HG02885 (cell line): ENCODE measurements around the gene RBM4B.
A peak's percentile ranks its signal among the peaks of the same experiment; 100 is the strongest.
"Not testable (repeated sequence)": the region's sequence is repeated elsewhere in the genome, so short reads cannot be mapped to it uniquely, and the experiment has no call there.

Experiments used
- ATAC-seq: cut with Tn5 transposase; IDR thresholded peaks from one replicate; pipeline ENCODE4 v1.9.1; 2021; ENCODE audit warnings: mild to moderate bottlenecking; ENCODE audit not compliant: unreplicated experiment, poor library complexity

Gene RBM4B, protein sequence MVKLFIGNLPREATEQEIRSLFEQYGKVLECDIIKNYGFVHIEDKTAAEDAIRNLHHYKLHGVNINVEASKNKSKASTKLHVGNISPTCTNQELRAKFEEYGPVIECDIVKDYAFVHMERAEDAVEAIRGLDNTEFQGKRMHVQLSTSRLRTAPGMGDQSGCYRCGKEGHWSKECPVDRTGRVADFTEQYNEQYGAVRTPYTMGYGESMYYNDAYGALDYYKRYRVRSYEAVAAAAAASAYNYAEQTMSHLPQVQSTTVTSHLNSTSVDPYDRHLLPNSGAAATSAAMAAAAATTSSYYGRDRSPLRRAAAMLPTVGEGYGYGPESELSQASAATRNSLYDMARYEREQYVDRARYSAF

DNA sequence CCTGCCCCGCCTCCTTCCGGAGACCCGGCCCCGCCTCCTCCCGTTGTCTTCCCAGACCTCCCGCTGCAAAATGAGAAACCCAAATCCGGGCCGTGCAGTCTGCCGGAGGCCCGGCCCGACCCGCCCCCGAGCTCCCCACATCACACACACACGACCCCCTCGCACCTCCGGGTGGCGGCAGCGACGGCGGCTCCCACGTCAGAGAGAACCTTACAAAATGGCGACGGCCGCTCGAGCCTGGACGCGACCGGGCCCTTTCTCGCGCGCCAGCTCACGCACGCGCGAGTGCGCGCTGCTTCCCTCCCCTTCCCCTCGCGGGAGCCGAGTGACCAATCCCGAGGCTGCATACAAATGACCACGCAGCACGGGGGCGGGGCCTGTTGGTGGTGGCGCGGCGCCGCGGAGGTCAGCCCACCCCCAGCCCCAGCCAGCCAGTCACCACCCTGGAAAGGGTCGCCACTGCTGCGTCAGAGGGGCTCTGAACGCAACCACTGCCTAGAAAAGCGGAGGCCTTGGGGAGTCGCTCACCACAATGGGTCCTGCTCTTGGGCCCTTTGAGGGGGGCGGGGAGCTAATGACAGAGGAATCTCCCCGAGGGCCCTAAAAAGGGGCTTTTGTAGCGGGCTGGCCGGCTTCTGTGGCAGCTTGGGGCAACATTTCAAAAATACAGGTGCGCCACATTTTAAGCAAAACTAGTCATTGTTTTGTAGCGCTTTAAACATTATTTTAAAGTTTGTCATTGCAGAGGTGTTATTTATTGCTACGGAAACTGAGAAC, at the start of gene RBM4B:
TSS of gene RBM4B (minus strand) at position 289 of the 777 bp plus-strand sequence. CDS start 808 bp downstream, outside the sequence.
- peak; percentile 92 for ATAC-seq

DNA sequence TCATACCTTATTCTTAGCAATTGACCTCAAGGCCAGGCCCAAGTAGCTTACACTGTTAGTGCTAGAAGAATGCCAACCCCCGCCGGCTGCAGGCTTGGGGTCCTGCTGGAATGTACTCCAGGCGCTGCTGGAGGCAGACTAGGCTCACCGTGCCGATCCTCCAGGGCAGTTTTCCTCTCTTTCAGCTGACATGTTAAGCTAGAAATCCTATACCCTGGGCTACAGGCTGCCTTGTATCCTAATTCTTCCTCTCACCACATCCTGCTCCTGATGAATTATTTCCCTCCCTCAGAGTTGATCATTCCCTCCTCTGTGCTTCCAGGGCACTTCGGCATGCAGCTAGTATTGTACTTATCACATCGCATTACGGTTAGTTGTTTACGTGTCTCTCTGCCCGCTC, 48.0 kb upstream of the RBM4B start:
- no peak for ATAC-seq

DNA sequence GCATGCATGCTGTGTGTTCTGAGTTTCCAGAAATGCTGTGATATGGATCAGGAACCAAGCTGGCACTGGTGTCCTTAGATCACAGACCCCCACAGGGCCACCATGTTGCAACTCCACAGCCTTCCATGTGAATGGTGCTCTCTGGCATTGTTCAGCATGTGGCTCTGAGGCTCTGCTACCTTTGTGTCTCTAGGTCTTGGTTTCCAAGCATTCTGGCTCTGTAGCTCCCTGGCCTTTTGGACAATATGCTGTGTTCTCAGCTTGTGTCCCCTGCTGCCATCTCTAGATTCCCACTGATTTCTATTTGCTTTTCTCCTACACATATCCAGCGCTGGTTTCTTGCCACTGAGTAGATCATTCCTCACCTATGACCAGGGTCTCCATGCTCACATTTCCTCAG, 47.4 kb upstream of the RBM4B start:
- no peak for ATAC-seq

DNA sequence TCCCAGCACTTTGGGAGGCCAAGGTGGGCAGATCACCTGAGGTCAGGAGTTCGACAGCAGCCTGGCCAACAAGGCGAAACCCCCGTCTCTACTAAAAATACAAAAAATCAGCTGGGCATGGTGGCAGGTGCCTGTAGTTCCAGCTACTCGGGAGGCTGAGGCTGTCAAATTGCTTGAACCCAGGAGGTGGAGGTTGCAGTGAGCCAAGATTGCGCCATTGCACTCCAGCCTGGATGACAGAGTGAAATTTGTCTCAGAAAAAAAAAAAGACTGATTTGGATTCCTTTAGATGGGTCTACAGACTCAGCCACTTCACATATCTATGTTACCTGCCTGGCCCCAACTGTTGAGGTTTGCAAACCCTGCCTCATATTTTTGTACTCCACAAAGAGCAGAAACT, 46.5 kb upstream of the RBM4B start:
- not testable (repeated sequence) for ATAC-seq

DNA sequence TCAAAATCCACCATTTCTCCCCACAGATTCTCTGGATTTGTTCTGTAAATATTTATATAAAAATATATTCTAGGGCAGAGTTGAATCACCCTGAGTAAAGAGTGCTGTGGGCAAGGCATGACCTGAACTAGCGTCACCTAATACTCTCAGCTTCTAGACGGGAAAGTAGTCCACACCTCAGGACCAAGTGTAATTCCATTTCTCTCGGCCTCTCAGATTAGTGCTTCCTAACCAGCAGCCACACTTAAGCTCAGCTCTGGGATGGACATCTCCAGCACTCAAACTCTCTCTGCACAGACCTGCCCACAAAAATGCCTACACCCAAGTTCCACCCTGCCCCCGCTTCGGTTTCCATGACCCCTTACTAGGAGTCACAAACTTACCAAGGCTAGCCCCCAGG, 46.0 kb upstream of the RBM4B start:
- no peak for ATAC-seq

DNA sequence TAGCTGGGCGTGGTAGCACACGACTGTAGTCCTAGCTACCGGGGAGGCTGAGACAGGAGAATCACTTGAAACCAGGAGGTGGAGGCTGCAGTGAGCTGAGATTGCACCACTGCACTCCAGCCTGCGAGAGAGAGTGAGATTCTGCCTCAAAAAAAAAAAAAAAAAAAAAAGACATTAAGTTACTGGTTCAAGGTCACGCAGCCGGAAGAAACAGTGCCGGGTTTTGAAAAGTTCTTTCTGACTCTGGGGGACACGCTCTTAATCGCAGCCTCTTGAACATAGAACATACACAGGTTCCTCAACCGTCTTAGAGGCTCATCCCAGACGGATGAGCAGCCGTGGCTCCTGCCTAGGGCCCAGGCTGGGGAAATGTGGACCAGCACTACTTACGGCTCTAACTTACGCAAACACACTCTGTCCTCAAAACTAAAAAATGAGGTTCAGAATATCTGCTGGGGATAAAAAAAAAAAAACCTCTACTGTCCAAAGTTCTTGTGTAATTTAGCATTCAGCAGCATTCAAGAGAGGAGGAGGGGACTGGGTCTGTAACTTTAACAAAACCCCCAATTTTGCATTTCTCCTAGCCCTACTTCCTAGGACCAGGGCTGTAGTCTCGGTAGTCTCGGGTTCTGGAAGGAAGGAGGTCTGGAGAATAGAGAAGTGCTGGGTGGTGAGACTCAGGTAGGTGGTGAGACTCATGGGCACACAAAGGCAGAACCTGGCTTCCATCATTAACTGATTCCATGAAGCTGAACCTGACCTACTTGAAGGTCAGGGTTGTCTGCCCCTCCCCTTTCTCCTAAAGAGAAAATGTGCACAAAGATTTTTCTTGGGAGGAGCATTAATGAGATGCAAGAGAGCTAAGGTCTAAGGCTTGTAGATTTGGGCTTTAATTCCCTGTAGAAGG, 45.3 kb upstream of the RBM4B start:
- no peak for ATAC-seq

DNA sequence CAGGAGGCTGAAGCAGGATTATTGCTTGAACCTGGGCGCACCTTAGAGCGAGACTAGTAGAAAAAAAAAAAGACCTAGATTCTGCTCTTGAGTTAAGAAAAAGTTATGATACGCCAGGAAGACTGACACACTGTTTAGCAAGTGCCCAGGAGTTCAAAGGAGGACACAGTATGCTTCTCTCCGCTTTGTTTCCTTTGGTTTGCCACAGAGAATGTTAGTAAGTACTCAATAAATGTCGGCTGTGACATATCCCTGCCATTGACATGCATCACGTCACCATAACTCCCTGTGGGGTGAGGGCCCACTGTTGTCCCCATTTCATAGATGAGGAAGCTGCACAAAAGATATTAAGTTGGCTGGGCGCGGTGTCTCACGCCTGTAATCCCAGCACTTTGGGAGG, 44.3 kb upstream of the RBM4B start:
- no peak for ATAC-seq

DNA sequence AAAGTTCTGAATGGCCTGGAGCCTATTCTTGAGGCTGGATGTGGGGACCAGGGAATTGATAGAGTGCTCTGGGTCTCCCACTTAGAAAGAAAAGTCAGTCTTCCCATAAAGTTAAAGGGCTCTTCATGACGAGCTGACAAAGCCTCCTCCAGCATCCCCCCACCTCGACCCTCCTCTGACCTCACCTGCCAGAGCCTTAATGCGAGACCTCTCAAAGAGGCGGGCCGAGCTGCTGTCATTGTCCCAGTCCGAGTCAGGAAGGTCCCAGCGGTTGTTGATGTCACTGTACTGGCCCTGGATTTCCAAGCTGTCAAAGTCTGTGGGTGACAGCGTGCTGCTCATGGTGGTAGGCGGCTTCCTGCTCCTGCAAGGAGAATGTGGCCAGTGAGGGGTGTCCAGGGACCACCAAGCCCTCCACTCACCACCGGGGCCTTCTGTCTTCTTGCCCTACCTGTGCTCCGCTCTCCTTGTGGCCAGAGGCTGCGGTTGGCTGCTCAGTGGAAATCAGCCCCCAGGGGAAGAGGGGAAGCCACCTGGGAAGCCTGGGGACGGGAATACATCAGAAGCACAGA, 43.3 kb upstream of the RBM4B start:
- ATAC-seq: no peak

DNA sequence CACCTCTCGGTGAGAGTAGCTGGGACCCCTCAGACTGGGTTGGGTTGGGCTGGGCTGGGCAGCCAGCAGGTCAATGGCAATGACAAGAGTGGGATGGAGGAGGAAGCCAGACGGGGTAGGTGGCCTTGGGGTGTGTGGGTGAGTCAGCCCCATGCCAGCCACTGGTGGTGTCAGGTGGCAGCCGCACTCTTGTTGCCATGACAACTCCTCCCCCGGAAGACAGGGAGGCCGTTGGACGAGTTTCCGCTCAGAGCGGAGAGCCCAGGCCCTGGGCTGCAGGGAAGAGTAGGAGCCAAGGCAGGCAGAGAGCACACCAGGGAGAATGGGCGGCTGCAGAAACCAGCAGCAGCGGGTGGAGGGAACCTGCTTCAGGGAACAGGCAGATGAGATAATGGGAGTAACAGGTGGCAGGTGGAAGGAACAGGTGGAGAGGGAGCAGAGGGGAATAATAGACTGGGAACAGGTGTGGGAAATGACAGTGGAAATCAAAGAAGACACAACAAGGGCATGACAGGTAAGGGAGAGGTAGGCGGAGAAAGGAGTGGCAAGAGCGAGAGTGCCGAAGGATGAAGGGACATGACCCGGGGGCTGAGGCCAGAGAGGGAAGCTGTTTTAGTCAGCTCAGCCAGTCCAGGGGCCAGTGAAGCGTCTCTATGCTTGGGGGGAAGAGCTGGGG, 42.7 kb upstream of the RBM4B start:
- ATAC-seq: no peak

DNA sequence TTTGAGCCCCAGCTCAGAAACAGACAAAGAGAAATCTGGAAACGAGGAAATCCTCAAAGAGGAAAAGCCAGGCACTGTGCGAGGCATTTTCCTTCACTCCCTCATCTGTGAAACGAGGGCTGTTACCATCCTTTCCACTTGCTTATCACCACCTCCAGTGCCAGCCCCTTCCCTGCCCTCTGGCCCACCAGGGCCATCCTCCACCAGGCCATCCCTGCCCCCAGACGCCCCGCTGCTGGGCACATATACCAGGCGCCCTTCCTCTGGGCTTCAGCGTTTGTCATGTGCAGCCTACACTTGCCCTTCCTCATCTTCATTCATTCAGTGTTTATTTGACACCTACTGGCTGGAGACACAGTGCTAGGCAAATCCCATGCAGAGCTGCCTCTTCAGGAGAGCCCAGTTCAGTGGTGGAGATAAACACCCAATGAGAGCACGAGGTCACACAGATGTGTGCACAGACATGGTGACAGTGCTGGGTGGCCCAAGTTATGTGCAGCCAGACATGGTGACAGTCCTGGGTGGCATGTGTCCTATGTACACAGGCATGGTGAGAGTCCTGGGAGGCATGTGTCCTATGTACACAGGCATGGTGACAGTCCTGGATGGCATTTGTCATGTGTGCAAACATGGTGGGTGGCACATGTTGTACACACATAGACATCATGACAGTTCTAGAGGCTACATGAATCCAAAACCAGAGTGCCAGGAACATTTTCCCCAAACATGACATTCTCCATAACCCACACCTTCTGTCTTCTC, 41.6 kb upstream of the RBM4B start:
- ATAC-seq: no peak

DNA sequence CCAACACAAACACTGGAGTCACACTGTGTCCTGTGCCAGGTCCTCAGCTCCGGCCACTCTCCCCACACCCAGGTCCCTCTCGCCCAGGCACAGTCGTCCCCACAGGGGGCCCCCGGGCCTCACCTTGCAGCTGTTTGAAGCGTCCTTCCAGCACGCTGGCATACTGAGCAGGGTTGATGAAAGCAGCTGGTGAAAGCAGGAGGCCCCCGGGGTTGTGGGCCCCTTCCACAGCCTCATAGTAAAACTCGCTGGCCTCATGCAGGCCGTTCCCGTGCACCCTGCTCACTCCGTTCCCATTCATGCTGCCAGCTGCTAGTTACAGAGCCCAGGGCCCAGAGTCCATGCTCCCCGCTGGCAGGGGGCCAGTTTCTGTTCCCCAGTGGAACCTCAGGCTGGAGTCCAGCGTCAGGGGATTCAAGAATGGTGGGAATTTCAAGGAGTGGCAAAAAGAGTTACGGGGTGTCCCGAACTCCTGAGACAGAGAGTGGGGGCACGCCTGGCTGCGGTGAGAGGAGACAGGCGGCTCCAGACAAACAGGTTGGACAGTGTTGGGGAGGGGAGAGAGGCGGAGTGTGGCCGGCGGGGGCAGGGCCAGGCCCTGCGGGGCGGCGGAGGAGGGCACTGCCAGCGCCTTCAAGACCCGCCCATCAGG, 40.8 kb upstream of the RBM4B start:
- no peak for ATAC-seq

DNA sequence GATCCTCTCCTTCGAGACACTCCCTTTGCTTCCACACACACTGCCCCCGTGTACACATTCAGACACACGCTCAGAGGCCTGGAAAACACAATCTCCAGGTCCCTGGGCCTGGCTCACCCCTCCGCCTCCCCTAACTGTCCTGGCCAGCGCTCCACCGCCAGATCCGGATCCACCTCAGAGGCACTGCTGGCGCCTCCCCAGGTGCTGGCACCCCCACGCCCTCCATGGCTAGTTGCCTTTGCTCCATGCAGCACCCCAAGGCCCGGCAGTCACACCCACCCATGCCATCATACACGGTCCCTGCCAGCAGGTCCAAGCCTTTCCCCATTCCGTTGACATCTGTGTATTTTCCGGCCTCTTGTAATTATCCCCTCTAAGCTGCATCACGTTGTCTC, 40.2 kb upstream of the RBM4B start:
- no peak for ATAC-seq

DNA sequence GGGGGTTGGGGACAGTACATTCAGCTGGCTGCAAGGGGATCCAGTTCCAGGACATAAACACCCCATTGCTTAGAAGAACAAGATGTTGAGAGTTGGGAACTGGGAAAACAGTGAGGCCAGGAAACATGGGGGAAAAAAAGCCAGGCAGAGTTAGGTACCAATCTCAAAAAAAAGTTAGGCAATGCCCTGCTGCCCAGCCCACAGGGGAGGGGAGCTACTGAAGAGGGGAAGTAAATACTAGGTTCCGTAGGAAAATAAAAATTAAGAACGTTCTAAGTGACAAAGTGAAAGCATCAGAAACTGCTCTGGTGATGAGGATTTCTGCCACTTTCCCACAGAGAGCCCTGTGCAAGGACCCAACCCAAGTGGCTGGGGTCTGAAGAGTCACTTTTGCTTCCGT, 39.3 kb upstream of the RBM4B start:
- no peak for ATAC-seq

DNA sequence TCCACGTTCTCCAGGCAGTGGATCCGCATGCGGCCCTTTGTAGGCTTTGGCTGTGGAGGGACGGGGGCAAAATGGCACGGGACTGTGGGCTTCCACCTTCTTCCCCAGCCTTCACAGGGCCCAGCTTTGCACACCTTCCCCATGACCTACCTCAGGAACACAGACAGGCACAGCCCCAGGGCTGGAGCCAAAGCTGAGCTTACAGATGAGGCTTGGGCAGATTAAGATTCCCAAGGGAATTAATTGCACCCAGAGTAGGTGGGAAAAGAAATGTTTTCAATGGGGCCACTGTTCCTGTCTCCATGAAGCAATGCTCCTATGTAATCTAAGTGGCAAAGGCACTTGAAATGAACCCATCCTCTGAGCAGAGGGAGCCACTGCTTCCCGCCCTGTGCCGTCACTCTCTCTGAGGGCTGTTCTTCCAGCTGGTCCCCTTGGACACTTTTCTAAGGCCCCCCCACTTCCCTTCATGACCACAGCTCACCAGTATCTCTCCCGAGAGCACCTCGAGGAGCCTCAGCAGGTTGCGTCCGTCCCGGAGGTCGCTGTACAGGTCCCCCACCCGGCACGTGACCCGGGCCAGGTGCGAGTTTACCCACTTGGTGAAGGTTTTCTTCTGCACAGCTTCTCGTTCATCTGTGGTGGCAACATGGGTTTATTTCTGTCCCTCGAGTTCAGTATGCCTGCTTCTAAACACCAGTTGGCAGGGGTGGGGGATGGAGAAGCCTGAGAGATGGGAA, 37.8 kb upstream of the RBM4B start:
- ATAC-seq: no peak

DNA sequence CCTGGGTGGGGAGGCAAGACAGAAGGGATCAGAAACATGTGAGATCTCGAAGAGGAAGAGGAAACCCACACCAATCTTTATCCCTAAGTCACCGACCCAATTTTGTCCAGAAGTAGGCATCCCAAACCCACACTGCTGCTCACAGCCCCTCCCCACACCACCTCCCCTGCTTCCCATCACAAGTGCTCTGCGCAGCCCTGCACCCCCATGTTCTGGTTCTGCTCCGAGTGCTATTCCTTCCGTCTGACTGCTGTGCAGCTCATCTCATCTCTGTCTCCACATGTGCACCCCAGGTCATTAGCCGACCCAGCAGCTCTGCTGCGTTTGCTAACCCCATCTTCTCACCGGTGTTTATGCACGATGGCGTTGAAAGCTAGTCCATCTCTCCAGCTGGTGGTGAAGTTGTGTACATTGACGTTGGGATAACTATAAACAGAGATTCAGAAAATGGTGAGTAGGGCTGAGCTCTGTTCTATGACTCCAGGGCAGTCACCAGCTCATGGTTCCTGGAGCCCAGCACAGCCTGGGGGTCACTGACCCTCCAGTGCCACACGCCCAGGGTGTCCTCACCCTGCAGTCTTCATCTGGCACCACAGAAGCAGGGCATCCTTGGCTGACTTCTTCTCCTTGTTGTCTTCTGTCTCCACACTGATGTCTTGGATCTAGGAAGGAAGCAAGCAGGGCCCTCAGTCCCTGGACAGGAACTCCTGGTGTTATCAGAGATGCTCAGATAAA, 36.2 kb upstream of the RBM4B start:
- ATAC-seq: no peak

DNA sequence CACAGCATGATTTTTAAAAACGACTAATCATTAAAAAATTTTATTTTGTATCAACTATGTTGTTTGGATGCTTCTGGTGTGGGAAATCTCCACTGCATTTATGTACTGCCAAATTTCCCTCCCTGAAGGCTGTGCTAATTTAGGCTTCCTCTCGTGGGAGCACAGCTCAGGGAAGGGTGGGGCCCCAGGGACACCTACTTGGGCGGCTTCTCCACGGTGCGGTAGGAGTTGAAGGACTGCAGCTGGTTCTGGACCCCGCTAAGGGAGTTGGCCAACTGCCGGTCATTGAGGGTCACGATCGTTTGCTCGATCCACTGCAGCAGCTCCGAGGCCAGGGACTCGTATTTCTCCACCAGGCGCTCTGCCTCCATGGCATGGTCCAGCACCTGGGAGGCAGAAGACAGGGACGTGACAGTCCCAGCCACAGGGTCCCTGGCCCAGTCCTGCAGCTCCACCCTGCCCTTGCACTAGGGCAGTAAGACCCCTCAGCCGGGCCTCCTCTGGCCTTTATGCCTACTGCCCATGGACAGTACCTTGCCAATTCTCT, 32.8 kb upstream of the RBM4B start:
- ATAC-seq: no peak

DNA sequence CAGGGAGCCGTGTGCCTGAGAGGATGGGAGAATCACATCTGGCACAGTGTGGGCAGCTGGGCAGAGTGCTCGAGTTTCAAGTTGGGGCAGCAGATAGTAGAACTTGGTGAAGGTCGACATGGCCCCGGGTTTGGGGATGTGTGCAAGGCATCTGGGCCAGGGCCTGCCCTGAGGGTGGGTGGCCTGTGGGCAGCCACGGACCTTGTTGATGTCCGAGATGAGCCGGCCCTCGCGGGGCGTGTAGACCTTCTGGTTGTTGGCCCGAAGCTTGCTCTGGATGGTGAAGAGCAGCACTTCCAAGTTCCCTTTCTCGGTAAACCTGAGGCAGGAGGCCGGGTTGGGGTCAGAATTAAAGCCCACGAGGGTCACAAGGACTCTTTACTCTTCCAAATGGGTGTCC, 31.0 kb upstream of the RBM4B start:
- no peak for ATAC-seq
